Stromal cell of bone marrow (primary cell): ENCODE measurements around the gene F10.

Source experiments
- DNase-seq: peaks from one replicate; pipeline ENCODE4 v3.0.0-alpha.2; 2012; ENCODE audit warnings: low read depth

Gene F10

GRCh38 chr13:113171250-113172125, 48.9 kb downstream of the F10 start:
- no peak for DNase-seq

- no peak for DNase-seq
Observed at GRCh38 chr13:113172419-113172926, 49.9 kb downstream of the F10 start.

GRCh38 chr13:113176280-113176679, 53.7 kb downstream of the F10 start:
- no peak for DNase-seq

GRCh38 chr13:113176822-113177221, 54.2 kb downstream of the F10 start:
- DNase-seq, result no peak

GRCh38 chr13:113178070-113178895, 55.7 kb downstream of the F10 start:
- no peak for DNase-seq

GRCh38 chr13:113178896-113179167, 56.2 kb downstream of the F10 start:
- DNase-seq, result no peak

GRCh38 chr13:113179374-113180230, 57.0 kb downstream of the F10 start:
- DNase-seq, result no peak

- DNase-seq, result no peak
Observed at GRCh38 chr13:113182046-113182445, 59.4 kb downstream of the F10 start.

GRCh38 chr13:113183450-113184129, 61.0 kb downstream of the F10 start:
- DNase-seq, result no peak

GRCh38 chr13:113184568-113185440, 62.2 kb downstream of the F10 start:
- no peak for DNase-seq

- DNase-seq, result no peak
Observed at GRCh38 chr13:113186061-113186900, 63.7 kb downstream of the F10 start.

- peak; percentile 99 for DNase-seq
Observed at GRCh38 chr13:113187263-113187669, 64.7 kb downstream of the F10 start.

GRCh38 chr13:113187883-113188665, 65.5 kb downstream of the F10 start:
- DNase-seq, result no peak

- DNase-seq, result no peak
Observed at GRCh38 chr13:113190181-113190580, 67.6 kb downstream of the F10 start.

GRCh38 chr13:113192279-113192678, 69.7 kb downstream of the F10 start:
- peak; percentile 55 for DNase-seq

GRCh38 chr13:113192902-113193301, 70.3 kb downstream of the F10 start:
- DNase-seq, result peak; percentile 77

GRCh38 chr13:113195360-113195759, 72.8 kb downstream of the F10 start:
- DNase-seq, result no peak

GRCh38 chr13:113196970-113197737, 74.6 kb downstream of the F10 start:
- no peak for DNase-seq
